OCI-LY3 (cell line): ENCODE results near the gene ELOVL1.

ENCODE experiments used
- H2AFZ ChIP-seq: fragments of 200-600, 300-600 bp; shearing (Covaris generic); 2 replicates; pipeline ENCODE4 v1.6.0; 2014; ENCODE audit warnings: antibody characterized with exemption, low read depth, low read length
- H3K27ac ChIP-seq: fragments of 200-600, 300-600 bp; sonication (generic); 2 replicates; pipeline ENCODE4 v1.5.1; 2014; ENCODE audit warnings: mild to moderate bottlenecking, low read length, moderate library complexity, mixed read lengths
- H3K27me3 ChIP-seq: fragments of 200-600, 300-600 bp; sonication (generic); 2 replicates; pipeline ENCODE4 v1.6.1; 2014; ENCODE audit warnings: low read depth, low read length, mixed read lengths
- H3K36me3 ChIP-seq: fragments of 200-600, 300-600 bp; sonication (generic); replicated peaks from 2 replicates; pipeline ENCODE3; 2014; ENCODE audit warnings: low read depth, low read length, mixed read lengths
- H3K4me1 ChIP-seq: fragments of 300-600, 200-600 bp; sonication (generic); 2 replicates; pipeline ENCODE4 v1.6.1; 2014; ENCODE audit warnings: low read length, mixed read lengths
- H3K4me2 ChIP-seq: fragments of 200-600, 300-600 bp; sonication (generic); 2 replicates; pipeline ENCODE4 v1.6.1; 2014; ENCODE audit warnings: low read length, mixed read lengths
- H3K4me3 ChIP-seq: fragments of 300-600, 200-600 bp; sonication (generic); 2 replicates; pipeline ENCODE4 v1.5.1; 2014; ENCODE audit warnings: antibody characterized with exemption, mild to moderate bottlenecking, low read length, moderate library complexity
- H3K79me2 ChIP-seq: fragments of 300-600, 200-600 bp; shearing (Covaris generic); 2 replicates; pipeline ENCODE4 v1.6.1; 2014; ENCODE audit warnings: mild to moderate bottlenecking, low read length, mixed read lengths
- H3K9ac ChIP-seq: fragments of 300-600, 200-600 bp; shearing (Covaris generic); 2 replicates; pipeline ENCODE4 v1.6.0; 2014; ENCODE audit warnings: mild to moderate bottlenecking, low read length, moderate library complexity
- H3K9me3 ChIP-seq: fragments of 200-600, 300-600 bp; shearing (Covaris generic); 2 replicates; pipeline ENCODE4 v1.6.1; 2014; ENCODE audit warnings: low read length, mixed read lengths; ENCODE audit not compliant: insufficient read depth
- H4K20me1 ChIP-seq: fragments of 200-600, 300-600 bp; sonication (generic); 2 replicates; pipeline ENCODE4 v1.6.1; 2016; ENCODE audit warnings: low read length, mixed read lengths; ENCODE audit not compliant: insufficient read depth
- EZH2phosphoT487 ChIP-seq: fragments of 200-600 bp; shearing (Covaris generic); IDR thresholded peaks from 2 replicates; pipeline ENCODE4 v1.6.1; 2018; ENCODE audit warnings: antibody characterized with exemption, mixed run types, low read depth
- TF ChIP-seq, protein P1 (sequence below): fragments of 200-600, 300-600 bp; sonication (generic); IDR thresholded peaks from 2 replicates; pipeline ENCODE4 v1.5.1; 2014; ENCODE audit warnings: antibody characterized with exemption, low read length, low read depth

ELOVL1 gene

DNA sequence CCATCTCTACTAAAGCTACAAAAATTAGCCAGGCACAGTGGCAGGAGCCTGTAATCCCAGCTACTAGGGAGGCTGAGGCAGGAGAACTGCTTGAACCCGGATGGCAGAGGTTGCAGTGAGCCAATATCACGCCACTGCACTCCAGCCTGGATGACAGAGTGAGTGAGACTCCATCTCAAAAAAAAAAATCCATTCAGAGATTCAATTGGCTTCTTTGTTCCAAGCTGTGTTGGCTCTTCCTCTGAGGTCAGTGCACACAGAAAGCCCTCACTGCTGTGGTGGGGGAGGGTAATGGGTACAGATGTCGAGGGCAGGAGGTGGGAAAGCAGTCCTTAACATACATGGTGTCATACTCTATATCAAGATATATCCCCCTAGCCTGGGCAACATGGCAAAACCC is 52.3 kb downstream of the ELOVL1 start:
- H3K4me3 ChIP-seq: no peak overlapping the region
- H3K79me2 ChIP-seq: no peaks in the 10 kb centered on the region
- H3K27me3 ChIP-seq: no peaks in the 10 kb centered on the region
- H3K9ac ChIP-seq: no peak overlapping the region
- H3K4me2 ChIP-seq: no peak overlapping the region
- TF ChIP-seq, protein P1, sequence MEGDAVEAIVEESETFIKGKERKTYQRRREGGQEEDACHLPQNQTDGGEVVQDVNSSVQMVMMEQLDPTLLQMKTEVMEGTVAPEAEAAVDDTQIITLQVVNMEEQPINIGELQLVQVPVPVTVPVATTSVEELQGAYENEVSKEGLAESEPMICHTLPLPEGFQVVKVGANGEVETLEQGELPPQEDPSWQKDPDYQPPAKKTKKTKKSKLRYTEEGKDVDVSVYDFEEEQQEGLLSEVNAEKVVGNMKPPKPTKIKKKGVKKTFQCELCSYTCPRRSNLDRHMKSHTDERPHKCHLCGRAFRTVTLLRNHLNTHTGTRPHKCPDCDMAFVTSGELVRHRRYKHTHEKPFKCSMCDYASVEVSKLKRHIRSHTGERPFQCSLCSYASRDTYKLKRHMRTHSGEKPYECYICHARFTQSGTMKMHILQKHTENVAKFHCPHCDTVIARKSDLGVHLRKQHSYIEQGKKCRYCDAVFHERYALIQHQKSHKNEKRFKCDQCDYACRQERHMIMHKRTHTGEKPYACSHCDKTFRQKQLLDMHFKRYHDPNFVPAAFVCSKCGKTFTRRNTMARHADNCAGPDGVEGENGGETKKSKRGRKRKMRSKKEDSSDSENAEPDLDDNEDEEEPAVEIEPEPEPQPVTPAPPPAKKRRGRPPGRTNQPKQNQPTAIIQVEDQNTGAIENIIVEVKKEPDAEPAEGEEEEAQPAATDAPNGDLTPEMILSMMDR: no peak
- TF ChIP-seq EZH2phosphoT487: no peak
- no peak overlapping the region for H2AFZ ChIP-seq
- no peaks in the 10 kb centered on the region for H3K4me1 ChIP-seq
- H3K27ac ChIP-seq: no peak overlapping the region
- H4K20me1 ChIP-seq: no peaks in the 10 kb centered on the region
- no peaks in the 10 kb centered on the region for H3K36me3 ChIP-seq
- no peaks in the 10 kb centered on the region for H3K9me3 ChIP-seq

DNA sequence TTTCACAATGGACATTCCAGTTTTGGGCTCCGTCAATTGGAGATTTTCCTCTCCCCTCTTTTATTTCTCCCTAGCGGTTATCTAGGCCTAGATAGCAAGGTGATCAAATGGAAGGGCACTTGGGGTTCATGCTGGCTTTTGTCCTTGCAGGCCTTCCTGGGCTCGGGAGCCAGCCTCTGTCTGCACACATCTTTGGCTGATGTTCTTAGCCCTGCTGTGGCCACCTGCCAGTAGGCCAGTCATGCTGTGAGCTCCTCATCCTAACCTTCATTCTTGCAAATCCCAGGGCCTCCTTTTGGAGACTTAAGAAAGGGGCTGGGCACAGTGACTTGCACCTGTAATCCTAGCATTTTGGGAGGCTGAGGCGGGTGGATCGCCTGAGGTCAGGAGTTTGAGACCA is 53.6 kb downstream of the ELOVL1 start:
- Histone ChIP-seq H4K20me1 (no peaks in the 10 kb centered on the region), H3K9ac (no peak overlapping the region), H2AFZ (no peak overlapping the region), H3K79me2 (no peaks in the 10 kb centered on the region), H3K36me3 (no peaks in the 10 kb centered on the region), H3K4me3 (no peak overlapping the region), H3K27ac (no peak overlapping the region), H3K4me2 (no peak overlapping the region), H3K4me1 (no peaks in the 10 kb centered on the region), H3K27me3 (no peaks in the 10 kb centered on the region), H3K9me3 (no peaks in the 10 kb centered on the region)
- TF ChIP-seq EZH2phosphoT487: no peak
- TF ChIP-seq, protein P1: no peak

DNA sequence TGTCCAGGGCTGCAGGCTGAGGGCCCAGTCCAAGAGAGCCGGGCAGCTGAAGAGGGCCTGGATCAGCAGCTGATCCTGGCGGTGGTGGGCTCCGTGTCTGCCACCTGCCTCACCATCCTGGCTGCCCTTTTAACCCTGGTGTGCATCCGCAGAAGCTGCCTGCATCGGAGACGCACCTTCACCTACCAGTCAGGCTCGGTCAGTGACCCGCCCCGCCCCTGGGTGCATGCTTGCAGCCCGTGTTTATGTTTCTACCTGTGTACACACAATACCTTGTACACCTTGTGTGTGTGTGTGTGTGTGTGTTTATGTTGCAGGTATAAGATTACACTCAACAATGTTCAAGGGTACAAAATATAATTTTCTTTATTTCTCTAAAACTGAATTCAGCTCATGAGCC is 54.0 kb downstream of the ELOVL1 start:
- TF ChIP-seq, protein P1: no peak
- no peak for TF ChIP-seq EZH2phosphoT487
- no peak overlapping the region for H3K9ac ChIP-seq
- H3K27ac ChIP-seq: no peak overlapping the region
- no peaks in the 10 kb centered on the region for H3K9me3 ChIP-seq
- H3K27me3 ChIP-seq: no peaks in the 10 kb centered on the region
- H3K4me2 ChIP-seq: no peak overlapping the region
- H3K36me3 ChIP-seq: no peaks in the 10 kb centered on the region
- no peak overlapping the region for H2AFZ ChIP-seq
- no peak overlapping the region for H3K4me3 ChIP-seq
- H4K20me1 ChIP-seq: no peaks in the 10 kb centered on the region
- no peaks in the 10 kb centered on the region for H3K4me1 ChIP-seq
- no peaks in the 10 kb centered on the region for H3K79me2 ChIP-seq
